KG1 (cell line): Measurements from ENCODE around the gene NFIC.
A peak's percentile ranks its signal among the peaks of the same experiment; 100 is the strongest.
"Not testable (repeated sequence)": the region's sequence is repeated elsewhere in the genome, so short reads cannot be mapped to it uniquely, and the experiment has no call there.

Experiments used
- DNase-seq: peaks from one replicate; lab custom pipeline; 2025; lab: John Stamatoyannopoulos, UW

Gene NFIC

GRCh38 chr19:3420909-3421619, 54.7 kb downstream of the NFIC start:
- DNase-seq = no peak

- not testable (repeated sequence) for DNase-seq
Measured at GRCh38 chr19:3421656-3422055, 55.3 kb downstream of the NFIC start.

GRCh38 chr19:3423183-3423829, 56.9 kb downstream of the NFIC start:
- no peak for DNase-seq

GRCh38 chr19:3426433-3426832, 60.0 kb downstream of the NFIC start:
- no peak for DNase-seq

GRCh38 chr19:3430366-3430680, 63.9 kb downstream of the NFIC start:
- not testable (repeated sequence) for DNase-seq

GRCh38 chr19:3431760-3432397, 65.5 kb downstream of the NFIC start:
- no peak for DNase-seq

- no peak for DNase-seq
Measured at GRCh38 chr19:3433313-3433712, 66.9 kb downstream of the NFIC start.

GRCh38 chr19:3433805-3434540, 67.6 kb downstream of the NFIC start:
- DNase-seq = no peak

GRCh38 chr19:3434630-3435553, 68.5 kb downstream of the NFIC start:
- DNase-seq = peak; percentile 82

- DNase-seq = peak; percentile 6
Measured at GRCh38 chr19:3440082-3440481, 73.7 kb downstream of the NFIC start.

- DNase-seq = no peak
Measured at GRCh38 chr19:3441089-3441985, 75.0 kb downstream of the NFIC start.

- no peak for DNase-seq
Measured at GRCh38 chr19:3441986-3442329, 75.6 kb downstream of the NFIC start.

- no peak for DNase-seq
Measured at GRCh38 chr19:3442487-3443071, 76.2 kb downstream of the NFIC start.

- no peak for DNase-seq
Measured at GRCh38 chr19:3443840-3444694, 77.7 kb downstream of the NFIC start.

- no peak for DNase-seq
Measured at GRCh38 chr19:3444695-3445234, 78.4 kb downstream of the NFIC start.

- not testable (repeated sequence) for DNase-seq
Measured at GRCh38 chr19:3446657-3447056, 80.3 kb downstream of the NFIC start.

- no peak for DNase-seq
Measured at GRCh38 chr19:3448616-3449334, 82.4 kb downstream of the NFIC start.

GRCh38 chr19:3450796-3451411, 84.5 kb downstream of the NFIC start:
- no peak for DNase-seq
